ENCODE data around the gene SBK3. TPM values are rescaled to one million over a fixed set of nuclear protein-coding genes. Genes with fewer than 3 reads are reported as not detected.
"Not testable (repeated sequence)": the region's sequence is repeated elsewhere in the genome, so short reads cannot be mapped to it uniquely, and the experiment has no call there.

Gene SBK3
- total RNA-seq, 4 donors from 2014 or later = not detected

DNA sequence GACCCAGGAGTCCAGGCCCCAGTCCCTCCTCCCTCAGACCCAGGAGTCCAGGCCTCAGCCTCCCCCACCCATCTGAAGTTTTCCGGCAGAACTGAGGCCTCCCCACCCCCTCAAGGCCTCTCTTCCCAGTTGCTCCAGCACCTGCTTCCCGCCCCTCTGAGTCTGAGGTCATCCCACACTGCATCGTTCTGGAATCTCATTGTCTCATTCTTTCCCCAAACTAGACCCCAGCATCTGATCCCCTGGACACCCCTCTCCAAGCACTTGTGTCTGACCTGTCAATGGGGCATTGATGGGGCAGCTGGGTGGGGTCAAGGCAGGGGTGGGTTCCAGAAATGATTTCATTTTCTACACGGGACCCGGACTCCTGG is 7.6 kb downstream of the SBK3 start:
- no peak overlapping the region for H3K27ac ChIP-seq
- no peak overlapping the region for H3K4me3 ChIP-seq
- H3K9me3 ChIP-seq = no peaks in the 10 kb centered on the region
- H3K4me1 ChIP-seq = no peaks in the 10 kb centered on the region
- peaks cover 15% of the 10 kb centered on the region for H3K27me3 ChIP-seq
- 63% methylated on average over 5 of the region's 5 CpGs for WGBS
- TF ChIP-seq POLR2A (IDR thresholded peaks at IDR 0.05) (no peak), POLR2AphosphoS5 (IDR thresholded peaks at IDR 0.05) (no peak), EP300 (IDR thresholded peaks at IDR 0.05) (no peak)
- TF ChIP-seq, protein P1, sequence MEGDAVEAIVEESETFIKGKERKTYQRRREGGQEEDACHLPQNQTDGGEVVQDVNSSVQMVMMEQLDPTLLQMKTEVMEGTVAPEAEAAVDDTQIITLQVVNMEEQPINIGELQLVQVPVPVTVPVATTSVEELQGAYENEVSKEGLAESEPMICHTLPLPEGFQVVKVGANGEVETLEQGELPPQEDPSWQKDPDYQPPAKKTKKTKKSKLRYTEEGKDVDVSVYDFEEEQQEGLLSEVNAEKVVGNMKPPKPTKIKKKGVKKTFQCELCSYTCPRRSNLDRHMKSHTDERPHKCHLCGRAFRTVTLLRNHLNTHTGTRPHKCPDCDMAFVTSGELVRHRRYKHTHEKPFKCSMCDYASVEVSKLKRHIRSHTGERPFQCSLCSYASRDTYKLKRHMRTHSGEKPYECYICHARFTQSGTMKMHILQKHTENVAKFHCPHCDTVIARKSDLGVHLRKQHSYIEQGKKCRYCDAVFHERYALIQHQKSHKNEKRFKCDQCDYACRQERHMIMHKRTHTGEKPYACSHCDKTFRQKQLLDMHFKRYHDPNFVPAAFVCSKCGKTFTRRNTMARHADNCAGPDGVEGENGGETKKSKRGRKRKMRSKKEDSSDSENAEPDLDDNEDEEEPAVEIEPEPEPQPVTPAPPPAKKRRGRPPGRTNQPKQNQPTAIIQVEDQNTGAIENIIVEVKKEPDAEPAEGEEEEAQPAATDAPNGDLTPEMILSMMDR (IDR thresholded peaks at IDR 0.05) = no peak
- H3K36me3 ChIP-seq = no peaks in the 10 kb centered on the region
- DNase-seq (ENCODE audit: low spot score in 2 of 2) = no peak

DNA sequence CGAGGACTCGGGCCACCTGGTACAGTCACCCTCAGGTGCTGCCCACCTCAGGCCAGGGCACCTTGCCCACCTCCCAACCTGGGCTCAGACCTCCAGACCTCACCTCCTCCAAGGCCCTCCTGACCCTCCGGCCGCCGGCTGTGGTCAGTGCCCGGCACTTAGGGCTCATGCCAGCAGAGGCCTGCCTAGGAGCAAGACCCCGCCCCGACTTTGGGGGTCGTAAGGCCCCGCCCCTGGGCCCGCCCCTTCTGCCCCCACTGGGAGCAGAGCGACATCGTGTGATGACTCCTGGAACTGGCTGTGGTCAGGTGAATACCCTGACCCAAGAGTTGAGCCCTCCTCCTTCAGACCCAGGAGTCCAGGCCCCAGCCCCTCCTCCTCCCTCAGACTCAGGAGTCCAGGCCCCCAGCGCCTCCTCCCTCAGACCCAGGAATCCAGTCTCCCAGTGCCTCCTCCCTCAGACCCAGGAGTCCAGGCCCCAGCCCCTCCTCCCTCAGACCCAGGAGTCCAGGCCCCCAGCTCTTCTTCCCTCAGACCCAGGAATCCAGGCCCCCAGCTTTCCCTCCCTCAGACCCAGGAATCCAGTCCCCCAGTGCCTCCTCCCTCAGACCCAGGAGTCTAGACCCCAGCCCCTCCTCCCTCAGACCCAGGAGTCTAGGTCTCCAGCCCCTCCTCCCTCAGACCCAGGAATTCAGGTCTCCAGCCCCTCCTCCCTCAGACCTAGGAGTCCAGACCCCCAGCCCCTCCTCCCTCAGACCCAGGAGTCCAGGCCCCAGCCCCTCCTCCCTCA is 8.2 kb downstream of the SBK3 start, which contains the start of gene SBK2:
TSS of gene SBK2 (minus strand) at position 183 of the 790 bp plus-strand sequence. CDS start 839 bp downstream, outside the sequence.
- 67% methylated on average over 2 of the region's 14 CpGs for WGBS
- H3K4me1 ChIP-seq = no peaks in the 10 kb centered on the region

DNA sequence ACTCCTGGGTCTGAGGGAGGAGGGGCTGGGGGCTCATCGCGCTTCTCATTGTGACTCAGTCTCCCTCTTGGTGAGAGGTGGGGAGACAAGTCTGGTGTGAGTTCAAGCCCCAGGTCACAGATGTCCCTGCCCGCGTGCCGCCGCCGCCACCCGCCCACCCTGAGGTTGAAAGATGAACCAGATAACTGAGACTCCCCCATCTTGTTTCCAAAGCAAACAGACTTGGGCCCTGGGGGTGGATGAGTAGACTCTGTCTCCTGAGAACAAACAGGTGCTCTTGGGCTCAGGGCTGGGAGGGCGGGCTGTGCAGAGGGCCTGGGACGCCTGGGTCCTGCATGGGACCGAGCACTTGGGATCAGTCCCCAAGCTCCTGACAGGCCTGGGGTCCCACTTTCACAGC is 9.0 kb downstream of the SBK3 start:
- TF ChIP-seq EP300 (IDR thresholded peaks at IDR 0.05) = no peak
- TF ChIP-seq POLR2AphosphoS5 (IDR thresholded peaks at IDR 0.05) = no peak
- no peak for TF ChIP-seq POLR2A (IDR thresholded peaks at IDR 0.05)
- TF ChIP-seq, protein P1 (IDR thresholded peaks at IDR 0.05) = no peak
- H3K4me3 ChIP-seq = no peak overlapping the region
- peaks cover 15% of the 10 kb centered on the region for H3K27me3 ChIP-seq
- no peak for DNase-seq (ENCODE audit: low spot score in 2 of 2)
- H3K36me3 ChIP-seq = no peaks in the 10 kb centered on the region
- H3K9me3 ChIP-seq = no peaks in the 10 kb centered on the region
- no peaks in the 10 kb centered on the region for H3K4me1 ChIP-seq
- no peak overlapping the region for H3K27ac ChIP-seq
- 52% methylated on average over 8 of the region's 11 CpGs for WGBS

More for the DNA sequence above, 8.2 kb downstream of the SBK3 start, which contains the start of gene SBK2:
- TF ChIP-seq, protein P1 (IDR thresholded peaks at IDR 0.05) = no peak
- TF ChIP-seq POLR2A (IDR thresholded peaks at IDR 0.05) (no peak), POLR2AphosphoS5 (IDR thresholded peaks at IDR 0.05) (no peak), EP300 (IDR thresholded peaks at IDR 0.05) (no peak)
- no peaks in the 10 kb centered on the region for H3K36me3 ChIP-seq
- no peak for DNase-seq (ENCODE audit: low spot score in 2 of 2)
- no peak within 1 kb of the TSS for H3K27ac ChIP-seq
- H3K27me3 ChIP-seq = peaks cover 15% of the 10 kb centered on the region
- H3K9me3 ChIP-seq = no peaks in the 10 kb centered on the region
- no peak within 1 kb of the TSS for H3K4me3 ChIP-seq

DNA sequence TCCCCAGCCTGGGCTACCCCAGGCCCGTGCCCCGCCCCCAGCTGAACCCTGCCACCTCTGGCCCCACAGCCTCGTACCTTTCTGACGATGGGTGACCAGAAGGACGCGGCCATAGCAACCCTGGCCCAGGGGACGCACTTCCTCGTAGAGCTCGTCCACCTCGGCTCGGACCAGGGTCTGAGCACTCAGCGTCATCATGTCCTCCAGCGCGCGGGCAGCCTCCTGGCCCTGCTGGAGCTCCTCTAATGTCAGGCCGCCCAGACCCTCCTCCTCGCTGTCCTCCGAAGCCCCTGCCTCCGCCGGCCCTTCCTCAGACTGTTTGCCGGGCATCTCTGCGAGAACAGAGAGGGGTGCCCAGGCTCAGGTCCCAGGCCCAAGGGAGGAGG is 9.4 kb downstream of the SBK3 start:
- H3K27me3 ChIP-seq = peaks cover 17% of the 10 kb centered on the region
- no peaks in the 10 kb centered on the region for H3K36me3 ChIP-seq
- H3K27ac ChIP-seq = no peak overlapping the region
- no peak for DNase-seq (ENCODE audit: low spot score in 2 of 2)
- H3K9me3 ChIP-seq = no peaks in the 10 kb centered on the region
- WGBS = 83% methylated on average over 11 of the region's 22 CpGs
- TF ChIP-seq POLR2A (IDR thresholded peaks at IDR 0.05) = no peak
- TF ChIP-seq, protein P1 (IDR thresholded peaks at IDR 0.05) = no peak
- no peak for TF ChIP-seq EP300 (IDR thresholded peaks at IDR 0.05)
- TF ChIP-seq POLR2AphosphoS5 (IDR thresholded peaks at IDR 0.05) = no peak
- H3K4me1 ChIP-seq = no peaks in the 10 kb centered on the region
- H3K4me3 ChIP-seq = no peak overlapping the region

GRCh38 chr19:55535173-55535964 is 10.0 kb downstream of the SBK3 start:
- TF ChIP-seq EP300 (IDR thresholded peaks at IDR 0.05) (no peak), POLR2AphosphoS5 (IDR thresholded peaks at IDR 0.05) (no peak), POLR2A (IDR thresholded peaks at IDR 0.05) (no peak)
- TF ChIP-seq, protein P1 (IDR thresholded peaks at IDR 0.05) = no peak
- Histone ChIP-seq H3K36me3 (no peaks in the 10 kb centered on the region), H3K9me3 (no peaks in the 10 kb centered on the region), H3K4me1 (no peaks in the 10 kb centered on the region), H3K27me3 (peaks cover 14% of the 10 kb centered on the region), H3K4me3 (no peak overlapping the region), H3K27ac (no peak overlapping the region)
- DNase-seq (ENCODE audit: low spot score in 2 of 2) = no peak
- 79% methylated on average over 9 of the region's 12 CpGs for WGBS

GRCh38 chr19:55534280-55534679 is 11.1 kb downstream of the SBK3 start:
- not testable (repeated sequence) for H3K36me3 ChIP-seq; H3K9me3 ChIP-seq; H3K4me3 ChIP-seq; H3K4me1 ChIP-seq; H3K27ac ChIP-seq; DNase-seq (ENCODE audit: low spot score in 2 of 2)
- peaks cover 11% of the 10 kb centered on the region for H3K27me3 ChIP-seq
- WGBS = 94% methylated on average over 7 of the region's 7 CpGs

Data from suprapubic skin (tissue), 4 donors.